Activated CD8-positive, alpha-beta memory T cell treated with anti-CD3 and anti-CD28 coated beads for 48 hours (primary cell): ENCODE data around the gene OR1S2.
"Not testable (repeated sequence)": the region's sequence is repeated elsewhere in the genome, so short reads cannot be mapped to it uniquely, and the experiment has no call there.

Experiments
- DNase-seq, 3 experiments: peaks; one replicate each; pipeline ENCODE4 v3.0.0-alpha.2; 2020; ENCODE audit warnings: low read depth in 2 of 3, low spot score in 2 of 3

The OR1S2 gene

GRCh38 chr11:58204042-58204441 is at the start of gene OR1S2:
TSS of gene OR1S2 (minus strand) at chr11:58204142. CDS start at chr11:58204142, 0 bp downstream.
- DNase-seq: no peak

GRCh38 chr11:58243954-58244353 is 40.0 kb upstream of the OR1S2 start:
- DNase-seq: no peak

- DNase-seq: no peak
Measured at GRCh38 chr11:58227956-58228615, 24.1 kb upstream of the OR1S2 start.

DNA sequence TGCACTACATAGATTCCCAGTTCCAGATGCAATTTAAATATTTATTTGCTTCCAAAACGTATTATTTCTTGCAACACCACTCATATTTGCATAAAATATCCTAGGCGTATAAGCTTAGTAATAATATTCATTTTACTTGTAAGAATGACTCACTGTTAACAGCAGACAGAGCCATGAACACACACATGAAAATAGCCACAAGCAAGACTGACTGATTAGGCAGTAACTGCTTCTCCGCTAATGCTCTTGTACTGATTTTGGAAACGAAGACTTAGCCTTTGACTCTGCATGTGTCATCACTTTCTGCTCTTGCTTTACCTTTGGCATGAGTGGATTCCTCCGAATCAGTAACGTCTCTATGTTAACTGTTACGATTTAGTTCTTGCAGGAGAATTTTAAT is 18.8 kb upstream of the OR1S2 start:
- no peak for DNase-seq

- DNase-seq: no peak
Measured at GRCh38 chr11:58216476-58216875, 12.5 kb upstream of the OR1S2 start.

DNA sequence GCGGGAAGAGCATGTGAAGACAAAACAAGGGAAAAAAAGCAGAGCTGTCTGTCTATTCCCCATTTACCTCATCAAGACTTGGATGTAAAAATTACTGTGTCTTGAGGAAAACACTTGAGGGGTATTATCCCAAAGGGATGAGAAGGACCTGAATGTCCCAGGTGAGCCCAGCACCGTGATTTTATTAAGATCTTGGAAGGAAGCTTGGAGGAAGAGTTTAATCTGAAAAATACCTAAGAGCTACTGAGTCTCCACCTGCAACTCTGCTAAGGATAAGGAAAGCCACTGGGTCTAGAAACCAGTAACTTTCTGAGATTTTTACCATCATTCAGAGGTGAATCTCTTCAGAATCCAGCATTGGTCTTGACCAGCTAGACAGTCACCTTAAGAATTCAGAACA is 8.5 kb upstream of the OR1S2 start, which contains the start of gene OR1S1:
TSS of gene OR1S1 (plus strand) at position 301 of the 400 bp plus-strand sequence.
- DNase-seq: not testable (repeated sequence)

DNA sequence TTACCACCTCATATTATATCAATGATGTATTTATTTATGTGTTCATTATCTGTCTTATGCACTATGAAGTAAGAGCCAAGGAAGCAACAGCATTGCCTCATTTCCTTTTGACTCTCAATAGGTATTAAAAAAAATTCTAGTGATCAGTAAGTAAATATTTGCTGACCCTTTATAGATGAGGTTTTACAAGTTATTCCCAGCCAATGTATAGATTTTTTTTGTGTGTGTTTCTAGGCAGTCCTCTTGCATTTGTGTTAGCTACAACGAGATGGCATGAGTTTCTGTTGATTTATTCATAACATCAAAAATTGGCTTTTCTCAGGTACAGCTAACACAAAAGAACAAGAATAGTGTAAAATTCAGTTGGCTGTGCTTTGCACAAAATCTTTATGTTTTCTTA is 4.7 kb downstream of the OR1S2 start:
- no peak for DNase-seq

DNA sequence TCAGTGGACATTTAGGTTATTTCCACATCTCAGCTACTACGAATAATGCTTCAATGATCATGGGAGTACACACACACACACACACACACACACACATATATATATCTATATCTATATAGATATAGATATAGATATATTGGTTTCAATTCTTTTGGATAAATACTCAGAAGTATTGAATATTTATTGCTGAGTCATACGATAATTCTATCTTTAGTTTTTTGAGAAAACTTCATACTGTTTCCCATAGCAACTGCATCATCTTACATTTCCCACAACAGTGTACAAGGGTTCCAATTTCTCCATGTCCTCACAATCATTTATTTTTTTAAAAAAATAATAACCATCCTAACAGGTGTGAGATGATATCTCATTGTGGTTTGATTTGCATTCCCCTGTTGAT is 8.0 kb downstream of the OR1S2 start:
- no peak for DNase-seq

DNA sequence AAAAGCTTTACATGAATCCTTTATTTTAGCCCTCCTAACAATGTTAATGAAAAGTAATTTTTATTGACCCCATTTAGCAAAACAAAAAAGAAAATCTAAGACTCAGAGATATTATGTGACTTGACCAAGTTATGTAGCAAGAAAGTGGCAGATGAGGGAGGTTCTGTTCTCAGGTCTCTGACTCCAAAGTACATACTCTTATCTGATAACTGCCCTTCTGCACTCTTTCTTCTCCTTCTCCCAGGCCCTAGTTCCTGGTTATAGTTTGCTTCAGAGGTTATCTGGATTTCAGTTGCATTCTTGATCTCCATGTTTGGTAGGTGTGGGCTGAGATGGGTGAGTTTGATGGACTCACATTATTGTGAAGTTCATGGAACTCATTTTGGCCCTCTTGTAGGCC is 10.6 kb downstream of the OR1S2 start:
- no peak for DNase-seq

DNA sequence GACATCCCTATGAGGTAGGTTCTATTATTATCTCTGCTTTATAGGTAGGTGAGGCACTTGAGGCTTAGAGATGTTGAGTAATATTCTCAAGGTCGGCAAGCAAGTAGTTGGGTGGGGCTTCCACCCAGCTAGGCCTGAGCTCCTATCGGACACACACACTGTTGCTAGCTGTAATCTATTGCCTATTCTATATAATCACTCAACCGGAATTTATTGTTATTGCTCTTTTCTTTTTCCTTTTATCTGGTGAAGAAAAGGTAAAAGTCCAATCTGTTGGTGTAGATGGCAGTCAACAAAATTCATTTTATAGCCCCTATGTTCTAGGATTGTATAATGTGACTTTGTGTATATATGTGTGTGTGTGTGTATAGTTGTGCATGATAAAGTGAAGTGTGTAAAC is 11.7 kb downstream of the OR1S2 start:
- no peak for DNase-seq

DNA sequence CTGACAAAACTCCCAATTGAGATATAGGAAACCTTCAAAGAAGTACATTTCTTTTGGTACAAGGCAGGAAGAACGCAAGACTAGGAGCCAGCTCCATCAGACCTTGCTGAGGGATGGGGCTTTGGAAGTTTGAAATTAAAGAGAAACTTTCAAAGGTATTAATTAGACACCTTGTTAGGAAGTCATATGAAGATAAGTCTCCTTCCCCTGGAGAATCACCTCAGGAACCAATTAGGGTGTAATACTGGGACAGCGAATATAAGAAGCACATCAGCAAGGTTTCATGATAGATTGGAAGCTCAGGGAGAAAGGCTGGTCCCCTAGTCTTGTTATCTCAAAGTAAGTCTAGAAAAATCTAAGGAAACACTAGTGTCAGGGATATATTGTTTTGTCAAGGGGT is 15.2 kb downstream of the OR1S2 start, which contains the start of gene OR9Q2:
TSS of gene OR9Q2 (plus strand) at position 301 of the 400 bp plus-strand sequence. CDS start 1,421 bp downstream, outside the sequence.
- DNase-seq: no peak

DNA sequence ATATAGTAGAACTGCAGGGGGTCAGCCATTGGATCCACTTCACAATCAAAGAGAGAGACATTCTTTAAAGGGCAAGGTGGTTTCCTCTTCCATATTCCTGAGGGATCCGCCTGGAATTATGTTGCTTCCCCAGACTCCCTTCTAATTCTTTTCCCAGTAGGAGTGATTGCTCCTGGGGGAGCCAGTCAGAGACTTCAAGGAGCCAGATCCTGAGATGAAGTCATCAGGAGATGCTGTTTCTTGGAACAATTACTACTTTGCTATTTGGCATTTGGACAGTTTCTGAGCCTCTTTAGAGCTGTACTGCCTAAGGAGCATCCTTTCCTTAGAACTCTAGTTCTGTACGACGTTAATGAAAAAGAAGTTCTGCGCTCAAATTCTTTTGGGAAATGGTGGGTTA is 17.0 kb downstream of the OR1S2 start:
- DNase-seq: no peak

- DNase-seq: no peak
Measured at GRCh38 chr11:58179648-58180047, 24.3 kb downstream of the OR1S2 start.

- no peak for DNase-seq
Measured at GRCh38 chr11:58178444-58178843, 25.5 kb downstream of the OR1S2 start.

DNA sequence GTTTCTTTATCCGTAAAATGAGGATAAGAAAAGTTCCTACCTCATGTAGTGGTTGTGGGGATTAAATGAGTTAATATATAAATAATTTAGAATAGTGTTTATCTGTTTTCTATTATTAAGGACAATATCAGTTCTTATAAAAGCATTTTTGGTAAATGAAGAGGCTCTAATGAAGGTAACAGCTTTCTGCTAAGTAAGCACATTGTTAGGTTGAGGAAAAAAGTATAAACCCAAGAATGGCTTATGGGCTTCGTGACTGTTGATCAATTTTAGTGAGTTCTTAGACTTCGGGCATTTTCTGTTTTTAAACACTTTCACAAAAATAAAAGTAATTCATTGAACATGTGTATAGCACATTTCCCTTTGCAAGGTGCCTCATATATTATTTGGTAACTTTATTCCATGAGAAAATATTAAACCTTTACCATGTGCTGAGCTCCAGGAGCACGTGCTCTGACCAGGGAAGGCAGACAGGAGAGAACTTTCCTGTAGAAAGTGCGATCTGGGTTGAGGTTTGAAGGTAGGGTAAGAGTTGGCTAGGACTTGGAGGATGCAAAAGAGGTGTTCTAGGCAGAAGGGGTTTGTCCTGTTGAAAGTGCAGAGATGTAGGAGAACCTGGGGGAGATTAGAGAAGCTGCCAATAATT is 26.4 kb downstream of the OR1S2 start:
- no peak for DNase-seq

DNA sequence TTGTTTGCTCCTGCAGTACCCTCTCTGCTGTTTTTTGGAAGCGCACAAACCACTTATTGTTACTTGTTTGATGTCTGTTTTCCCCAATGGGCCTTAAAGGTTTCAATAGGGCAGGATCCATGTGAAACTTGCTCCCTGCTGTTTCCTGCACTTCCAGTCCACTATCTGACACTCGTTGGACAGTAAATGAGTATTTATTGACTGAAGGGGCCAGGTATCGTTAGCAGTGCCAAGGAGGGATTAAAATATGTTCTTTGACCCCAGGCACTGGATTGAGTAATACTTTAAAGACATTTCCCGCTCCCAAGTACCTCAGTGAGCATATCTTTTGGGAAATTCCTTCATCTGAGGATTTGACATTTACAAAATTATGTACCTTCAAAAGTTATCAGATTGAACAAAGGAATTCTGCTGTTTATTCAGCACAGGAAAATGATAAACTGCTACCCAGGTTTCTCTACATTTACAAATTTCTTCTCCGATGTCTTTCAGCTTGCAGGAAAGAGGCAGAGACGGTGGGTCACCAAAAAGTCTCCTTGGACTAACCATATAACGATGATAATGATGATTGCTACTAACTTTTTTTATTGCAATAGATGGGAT is 38.3 kb downstream of the OR1S2 start:
- no peak for DNase-seq

DNA sequence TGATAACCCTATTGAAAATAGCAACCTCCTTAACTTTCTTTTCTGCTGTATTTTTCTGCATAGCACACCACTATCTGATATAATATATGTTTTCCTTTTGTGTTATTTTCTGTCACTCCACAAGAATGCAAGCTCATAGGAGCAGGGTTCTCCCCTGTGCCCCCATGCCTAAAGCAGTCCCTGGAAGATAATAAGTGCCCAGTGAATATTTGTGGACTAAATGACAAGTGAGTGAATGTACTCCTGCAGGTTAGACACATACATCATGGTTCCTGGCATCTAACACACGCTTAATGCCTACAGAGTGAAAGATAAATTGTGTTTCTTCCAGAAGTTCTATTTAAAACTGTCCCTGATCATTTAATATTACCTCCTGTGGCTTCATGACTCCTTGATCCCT is 39.0 kb downstream of the OR1S2 start:
- DNase-seq: no peak

- DNase-seq: no peak
Measured at GRCh38 chr11:58164389-58164788, 39.6 kb downstream of the OR1S2 start.
